Loucy (cell line): Measurements from ENCODE around the gene BCR.

Experiments used
- EZH2phosphoT487 ChIP-seq: fragments of 200-600 bp; IDR thresholded peaks from 2 replicates; pipeline ENCODE4 v1.6.1; 2018; ENCODE audit warnings: antibody characterized with exemption, mild to moderate bottlenecking, moderate library complexity, borderline replicate concordance
- TF ChIP-seq, protein P1 (sequence below): fragments of 200-600 bp; sonication (generic); conservative IDR thresholded peaks from 2 replicates; pipeline ENCODE4 v1.5.1; 2014; ENCODE audit warnings: mild to moderate bottlenecking, antibody characterized with exemption, low read length

DNA sequence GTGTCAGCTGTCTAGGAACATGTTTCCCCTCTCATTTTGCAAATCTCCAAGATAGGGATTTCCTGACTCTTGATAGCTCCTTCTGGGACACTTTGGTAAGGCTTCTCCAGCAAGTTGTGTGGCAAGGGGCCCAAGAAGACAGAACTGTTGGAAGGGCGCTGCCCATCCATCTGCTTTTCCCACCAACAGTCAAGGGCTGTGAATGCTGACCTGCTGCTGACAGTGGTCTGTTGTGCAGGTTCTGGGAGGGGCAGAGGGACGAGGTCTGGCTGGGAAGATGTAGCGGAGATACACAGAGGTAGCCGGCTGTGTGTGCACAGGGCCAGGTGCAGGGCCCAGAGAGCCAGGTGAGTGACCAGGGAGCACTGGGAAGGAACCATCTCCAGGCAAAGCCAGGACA, 12.2 kb downstream of the BCR start:
- TF ChIP-seq, protein P1, sequence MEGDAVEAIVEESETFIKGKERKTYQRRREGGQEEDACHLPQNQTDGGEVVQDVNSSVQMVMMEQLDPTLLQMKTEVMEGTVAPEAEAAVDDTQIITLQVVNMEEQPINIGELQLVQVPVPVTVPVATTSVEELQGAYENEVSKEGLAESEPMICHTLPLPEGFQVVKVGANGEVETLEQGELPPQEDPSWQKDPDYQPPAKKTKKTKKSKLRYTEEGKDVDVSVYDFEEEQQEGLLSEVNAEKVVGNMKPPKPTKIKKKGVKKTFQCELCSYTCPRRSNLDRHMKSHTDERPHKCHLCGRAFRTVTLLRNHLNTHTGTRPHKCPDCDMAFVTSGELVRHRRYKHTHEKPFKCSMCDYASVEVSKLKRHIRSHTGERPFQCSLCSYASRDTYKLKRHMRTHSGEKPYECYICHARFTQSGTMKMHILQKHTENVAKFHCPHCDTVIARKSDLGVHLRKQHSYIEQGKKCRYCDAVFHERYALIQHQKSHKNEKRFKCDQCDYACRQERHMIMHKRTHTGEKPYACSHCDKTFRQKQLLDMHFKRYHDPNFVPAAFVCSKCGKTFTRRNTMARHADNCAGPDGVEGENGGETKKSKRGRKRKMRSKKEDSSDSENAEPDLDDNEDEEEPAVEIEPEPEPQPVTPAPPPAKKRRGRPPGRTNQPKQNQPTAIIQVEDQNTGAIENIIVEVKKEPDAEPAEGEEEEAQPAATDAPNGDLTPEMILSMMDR: no peak
- TF ChIP-seq EZH2phosphoT487: no peak
